H9 (cell line): Measurements from ENCODE around the gene CDH4. TPM values are rescaled to one million over a fixed set of nuclear protein-coding genes. Genes with fewer than 3 reads are reported as not detected.

Experiments used
- DNase-seq: peaks from one replicate; pipeline ENCODE4 v3.0.0-alpha.2; 2017
- H2AFZ ChIP-seq: one replicate; pipeline ENCODE4 v1.6.1; 2013; ENCODE audit warnings: mild to moderate bottlenecking, low read length, control low read depth, moderate library complexity
- H2AK5ac ChIP-seq: 2 replicates; pipeline ENCODE4 v1.6.1; 2013; ENCODE audit warnings: low read length, control low read depth, mixed read lengths; ENCODE audit not compliant: insufficient read length
- H2BK120ac ChIP-seq: one replicate; pipeline ENCODE4 v1.6.1; 2013; ENCODE audit warnings: low read depth, mild to moderate bottlenecking, low read length, control low read depth, inconsistent platforms; ENCODE audit not compliant: poor library complexity, severe bottlenecking
- H2BK12ac ChIP-seq: 2 replicates; pipeline ENCODE4 v1.6.1; 2013; ENCODE audit warnings: low read length, control low read depth, mixed read lengths, low read depth; ENCODE audit not compliant: insufficient read length
- H2BK15ac ChIP-seq: 2 replicates; pipeline ENCODE4 v1.6.1; 2013; ENCODE audit warnings: low read depth, low read length, control low read depth
- H2BK20ac ChIP-seq: one replicate; pipeline ENCODE4 v1.6.1; 2013; ENCODE audit warnings: low read depth, mild to moderate bottlenecking, low read length, control low read depth, inconsistent platforms; ENCODE audit not compliant: poor library complexity, severe bottlenecking
- H2BK5ac ChIP-seq: 2 replicates; pipeline ENCODE4 v1.6.1; 2013; ENCODE audit warnings: low read length, control low read depth, mixed read lengths; ENCODE audit not compliant: insufficient read length
- H3K14ac ChIP-seq: 2 replicates; pipeline ENCODE4 v1.6.1; 2013; ENCODE audit warnings: low read length, control low read depth; ENCODE audit not compliant: insufficient read depth
- H3K18ac ChIP-seq: 2 replicates; pipeline ENCODE4 v1.6.1; 2013; ENCODE audit warnings: low read depth, mild to moderate bottlenecking, mixed read lengths, low read length, control low read depth; ENCODE audit not compliant: insufficient read length
- H3K23ac ChIP-seq: 2 replicates; pipeline ENCODE4 v1.6.1; 2013; ENCODE audit warnings: low read length, control low read depth, mixed read lengths, low read depth; ENCODE audit not compliant: insufficient read length
- H3K23me2 ChIP-seq: 2 replicates; pipeline ENCODE4 v1.6.1; 2013; ENCODE audit warnings: low read depth, mild to moderate bottlenecking, mixed read lengths, low read length, control low read depth; ENCODE audit not compliant: insufficient read length, poor library complexity, severe bottlenecking
- H3K27ac ChIP-seq: 2 replicates; pipeline ENCODE4 v1.5.1; 2013; ENCODE audit warnings: low read length, control low read depth, mixed read lengths, low read depth; ENCODE audit not compliant: insufficient read length
- H3K27me3 ChIP-seq: 2 replicates; pipeline ENCODE4 v1.6.1; 2013; ENCODE audit warnings: low read length, control low read depth, inconsistent platforms; ENCODE audit not compliant: insufficient read depth
- H3K4ac ChIP-seq: 2 replicates; pipeline ENCODE4 v1.6.1; 2013; ENCODE audit warnings: low read depth, mild to moderate bottlenecking, control low read depth, inconsistent platforms, low read length, moderate library complexity
- H3K4me1 ChIP-seq: 2 replicates; pipeline ENCODE4 v1.6.1; 2013; ENCODE audit warnings: low read length, control low read depth, inconsistent platforms; ENCODE audit not compliant: insufficient read depth
- H3K4me2 ChIP-seq: 2 replicates; pipeline ENCODE4 v1.6.1; 2013; ENCODE audit warnings: low read length, control low read depth, mixed read lengths; ENCODE audit not compliant: insufficient read length, insufficient read depth
- H3K56ac ChIP-seq: 2 replicates; pipeline ENCODE4 v1.6.1; 2013; ENCODE audit warnings: low read depth, mild to moderate bottlenecking, mixed read lengths, low read length, control low read depth; ENCODE audit not compliant: insufficient read length
- H3K79me1 ChIP-seq: 2 replicates; pipeline ENCODE4 v1.6.1; 2013; ENCODE audit warnings: low read depth, mild to moderate bottlenecking, moderate library complexity, low read length, control low read depth, inconsistent platforms; ENCODE audit not compliant: insufficient read depth, poor library complexity, severe bottlenecking
- H3K79me2 ChIP-seq: 2 replicates; pipeline ENCODE4 v1.6.1; 2013; ENCODE audit warnings: low read length, control low read depth, inconsistent platforms; ENCODE audit not compliant: insufficient read depth
- H3K9ac ChIP-seq: 2 replicates; pipeline ENCODE4 v1.6.1; 2013; ENCODE audit warnings: low read length, control low read depth, mixed read lengths; ENCODE audit not compliant: insufficient read length; ENCODE audit errors: extremely low read depth
- H3K9me3 ChIP-seq: one replicate; pipeline ENCODE4 v1.6.1; 2013; ENCODE audit warnings: low read depth, low read length, inconsistent platforms; ENCODE audit not compliant: control insufficient read depth
- H3T11ph ChIP-seq: one replicate; pipeline ENCODE4 v1.6.1; 2013; ENCODE audit warnings: mild to moderate bottlenecking, low read length, control low read depth, inconsistent platforms
- H4K20me1 ChIP-seq: one replicate; pipeline ENCODE4 v1.6.1; 2013; ENCODE audit not compliant: control insufficient read depth, insufficient read length, insufficient read depth
- H4K5ac ChIP-seq: 2 replicates; pipeline ENCODE4 v1.6.1; 2013; ENCODE audit warnings: low read depth, mild to moderate bottlenecking, mixed read lengths, low read length, control low read depth; ENCODE audit not compliant: insufficient read length
- H4K8ac ChIP-seq: replicated peaks from 2 replicates; pipeline ENCODE4 v1.6.1; 2013; ENCODE audit warnings: low read length, control low read depth, mixed read lengths, low read depth; ENCODE audit not compliant: insufficient read length
- H4K91ac ChIP-seq: 2 replicates; pipeline ENCODE4 v1.6.1; 2013; ENCODE audit warnings: low read depth, mild to moderate bottlenecking, moderate library complexity, mixed read lengths, low read length, control low read depth; ENCODE audit not compliant: insufficient read length
- H3K27ac Mint-ChIP-seq, 3 experiments: 2 replicates in 2 of 3; 3 replicates in 1 of 3; pipeline ENCODE4 v1.8.0; 2020 to 2021; ENCODE audit warnings: mixed read lengths in 3 of 3, mild to moderate bottlenecking in 1 of 3, moderate library complexity in 1 of 3
- H3K27me3 Mint-ChIP-seq: 2 replicates; pipeline ENCODE4 v1.8.0; 2021; ENCODE audit warnings: low read depth, mild to moderate bottlenecking, moderate library complexity, mixed read lengths
- H3K36me3 Mint-ChIP-seq, 3 experiments: 2 replicates in 2 of 3; 3 replicates in 1 of 3; pipeline ENCODE4 v1.8.0; 2020 to 2021; ENCODE audit warnings: low read depth in 3 of 3, mixed read lengths in 3 of 3; ENCODE audit not compliant: insufficient read depth in 1 of 3
- H3K4me1 Mint-ChIP-seq, 2 experiments: 2 replicates each; pipeline ENCODE4 v1.8.0; 2020; ENCODE audit warnings: mixed read lengths in 2 of 2
- H3K4me3 Mint-ChIP-seq, 2 experiments: 2 replicates in 1 of 2; 3 replicates in 1 of 2; pipeline ENCODE4 v1.8.0; 2020 to 2021; ENCODE audit warnings: mild to moderate bottlenecking in 2 of 2, mixed read lengths in 2 of 2, moderate library complexity in 1 of 2
- H3K9me3 Mint-ChIP-seq, 2 experiments: 2 replicates in 1 of 2; 3 replicates in 1 of 2; pipeline ENCODE4 v1.8.0; 2020; ENCODE audit warnings: mild to moderate bottlenecking in 2 of 2, mixed read lengths in 2 of 2, moderate library complexity in 1 of 2
- CTCF ChIP-seq: fragments of 200-600 bp; sonication (generic); conservative IDR thresholded peaks from 3 replicates; pipeline ENCODE4 v1.8.0; 2021; ENCODE audit warnings: antibody characterized with exemption, mild to moderate bottlenecking
- WGBS: extraction: QIAGEN DNeasy Blood & Tissue Kit; methylation state at CpG from one replicate; pipeline ENCODE4 v1.1.7; 2013; ENCODE audit warnings: missing lambda C conversion rate, low lambda C conversion rate, mixed read lengths; ENCODE audit not compliant: insufficient read length; ENCODE audit errors: extremely low coverage; 5-methylcytosine and 5-hydroxymethylcytosine counted together
- total RNA-seq: library from RNA; stranded (reverse); gene quantifications from 2 replicates; pipeline ENCODE4 v1.2.1, GENCODE V29; 2021

The CDH4 gene
- total RNA-seq, 1 experiment from 2014 or later: 3.0 TPM

- no peaks in the 10 kb centered on the region for H3K23me2 ChIP-seq
- no peak overlapping the region for H2AFZ ChIP-seq
- no peak overlapping the region for H2BK120ac ChIP-seq
- H2BK20ac ChIP-seq: no peak overlapping the region
- H3K27me3 Mint-ChIP-seq: peaks cover 18% of the 10 kb centered on the region
- DNase-seq: no peak
- H3K9me3 ChIP-seq: no peaks in the 10 kb centered on the region
- no peak overlapping the region for H4K8ac ChIP-seq
- no peak overlapping the region for H3K4me2 ChIP-seq
- no peaks in the 10 kb centered on the region for H3K79me1 ChIP-seq
- H3K18ac ChIP-seq: no peak overlapping the region
- no peak overlapping the region for H3K23ac ChIP-seq
- H3K27ac Mint-ChIP-seq: no peak overlapping the region
- H3K9ac ChIP-seq: no peak overlapping the region
- H2BK15ac ChIP-seq: no peak overlapping the region
- no peak overlapping the region for H2BK12ac ChIP-seq
- H3K36me3 Mint-ChIP-seq: no peaks in the 10 kb centered on the region; a peak in 2 of 7 replicates
- H3T11ph ChIP-seq: no peak overlapping the region
- H3K9me3 Mint-ChIP-seq: peaks cover 0 to 6% of the 10 kb centered on the region in 2 experiments; a peak in 2 of 5 replicates
- no peak overlapping the region for H4K5ac ChIP-seq
- peaks cover 3% of the 10 kb centered on the region for H3K27me3 ChIP-seq
- no peak overlapping the region for H3K56ac ChIP-seq
- H2BK5ac ChIP-seq: no peak overlapping the region
- no CpG with 5 or more reads among the region's 11 CpGs for WGBS
- H3K27ac ChIP-seq: no peak overlapping the region
- no peak overlapping the region for H4K91ac ChIP-seq
- no peak overlapping the region for H3K4me3 Mint-ChIP-seq
- H3K79me2 ChIP-seq: no peaks in the 10 kb centered on the region
- H3K4ac ChIP-seq: no peak overlapping the region
- H3K4me1 Mint-ChIP-seq: peaks cover 6 to 7% of the 10 kb centered on the region in 2 experiments; a peak in 3 of 4 replicates
- no peak for TF ChIP-seq CTCF
- no peak overlapping the region for H3K14ac ChIP-seq
- no peak overlapping the region for H2AK5ac ChIP-seq
- no peaks in the 10 kb centered on the region for H3K4me1 ChIP-seq
- H4K20me1 ChIP-seq: no peaks in the 10 kb centered on the region
These were observed 40.3 kb downstream of the CDH4 start for GRCh38 chr20:61292391-61292790.
